ENCODE data around the gene ADGRV1.

GRCh38 chr5:90930062-90930461 lies 371.5 kb downstream of the ADGRV1 start:
- TF ChIP-seq CTCF (IDR thresholded peaks at IDR 0.05): no peak
- TF ChIP-seq POLR2A (IDR thresholded peaks at IDR 0.05): no peak

Data from prostate gland (tissue), 2 donors.